Chondrocyte (in vitro differentiated cells): ENCODE measurements around the gene KDM8. TPM values are rescaled to one million over a fixed set of nuclear protein-coding genes. Genes with fewer than 3 reads are reported as not detected.

Experiments used
- DNase-seq: peaks from one replicate; pipeline ENCODE4 v3.0.0; 2021; ENCODE audit warnings: mixed read lengths, low spot score
- H3K27ac Mint-ChIP-seq: one replicate; pipeline ENCODE4 v1.8.0; 2021; ENCODE audit warnings: mild to moderate bottlenecking, moderate library complexity, mixed read lengths; ENCODE audit not compliant: unreplicated experiment
- H3K27me3 Mint-ChIP-seq: 2 replicates; pipeline ENCODE4 v1.8.0; 2021; ENCODE audit warnings: low read depth, mixed read lengths
- H3K36me3 Mint-ChIP-seq: 2 replicates; pipeline ENCODE4 v1.8.0; 2021; ENCODE audit warnings: low read depth, mixed read lengths
- H3K4me1 Mint-ChIP-seq: 2 replicates; pipeline ENCODE4 v1.8.0; 2021; ENCODE audit warnings: low read depth, mild to moderate bottlenecking, mixed read lengths
- H3K4me3 Mint-ChIP-seq: one replicate; pipeline ENCODE4 v1.8.0; 2021; ENCODE audit warnings: mild to moderate bottlenecking, moderate library complexity, mixed read lengths; ENCODE audit not compliant: unreplicated experiment
- H3K9me3 Mint-ChIP-seq: 2 replicates; pipeline ENCODE4 v1.8.0; 2021; ENCODE audit warnings: low read depth, mixed read lengths
- CTCF ChIP-seq: fragments of 200-600 bp; sonication (generic); IDR thresholded peaks from 2 replicates; pipeline ENCODE4 v1.5.0; 2021; ENCODE audit warnings: antibody characterized with exemption, mild to moderate bottlenecking, moderate library complexity
- total RNA-seq: library from RNA; stranded (reverse); gene quantifications from 3 replicates; pipeline ENCODE4 v1.2.1, GENCODE V29; 2021

KDM8 gene
- total RNA-seq, 1 donor from 2014 or later: 5.6 TPM

- peaks cover 5% of the 10 kb centered on the region for H3K9me3 Mint-ChIP-seq
- no peak for DNase-seq
- no peaks in the 10 kb centered on the region for H3K36me3 Mint-ChIP-seq
- no peak overlapping the region for H3K4me3 Mint-ChIP-seq
- no peak for TF ChIP-seq CTCF
- no peaks in the 10 kb centered on the region for H3K4me1 Mint-ChIP-seq
- no peak overlapping the region for H3K27ac Mint-ChIP-seq
- H3K27me3 Mint-ChIP-seq: peaks cover 5% of the 10 kb centered on the region
Observed at GRCh38 chr16:27182906-27183405, 20.4 kb upstream of the KDM8 start.

GRCh38 chr16:27185776-27186130, 17.6 kb upstream of the KDM8 start:
- H3K9me3 Mint-ChIP-seq: peaks cover 5% of the 10 kb centered on the region
- H3K4me1 Mint-ChIP-seq: no peaks in the 10 kb centered on the region
- no peak overlapping the region for H3K4me3 Mint-ChIP-seq
- peaks cover 5% of the 10 kb centered on the region for H3K27me3 Mint-ChIP-seq
- no peak for DNase-seq
- no peak overlapping the region for H3K27ac Mint-ChIP-seq
- no peaks in the 10 kb centered on the region for H3K36me3 Mint-ChIP-seq
- TF ChIP-seq CTCF: no peak

- H3K4me3 Mint-ChIP-seq: no peak overlapping the region
- no peaks in the 10 kb centered on the region for H3K36me3 Mint-ChIP-seq
- DNase-seq: no peak
- no peaks in the 10 kb centered on the region for H3K4me1 Mint-ChIP-seq
- no peak for TF ChIP-seq CTCF
- no peaks in the 10 kb centered on the region for H3K27me3 Mint-ChIP-seq
- H3K27ac Mint-ChIP-seq: no peak overlapping the region
- H3K9me3 Mint-ChIP-seq: no peaks in the 10 kb centered on the region
Observed at GRCh38 chr16:27188633-27189032, 14.7 kb upstream of the KDM8 start.

GRCh38 chr16:27189335-27189972, 13.9 kb upstream of the KDM8 start:
- Mint-ChIP-seq H3K4me3 (no peak overlapping the region), H3K27ac (no peak overlapping the region), H3K9me3 (no peaks in the 10 kb centered on the region), H3K27me3 (no peaks in the 10 kb centered on the region), H3K4me1 (no peaks in the 10 kb centered on the region), H3K36me3 (no peaks in the 10 kb centered on the region)
- no peak for DNase-seq
- no peak for TF ChIP-seq CTCF

- Mint-ChIP-seq H3K4me3 (no peak overlapping the region), H3K4me1 (no peaks in the 10 kb centered on the region), H3K27me3 (no peaks in the 10 kb centered on the region), H3K9me3 (no peaks in the 10 kb centered on the region), H3K36me3 (no peaks in the 10 kb centered on the region), H3K27ac (no peak overlapping the region)
- no peak for TF ChIP-seq CTCF
- DNase-seq: no peak
Observed at GRCh38 chr16:27190316-27190871, 12.9 kb upstream of the KDM8 start.
